ENCODE data around the gene NTRK2.

DNA sequence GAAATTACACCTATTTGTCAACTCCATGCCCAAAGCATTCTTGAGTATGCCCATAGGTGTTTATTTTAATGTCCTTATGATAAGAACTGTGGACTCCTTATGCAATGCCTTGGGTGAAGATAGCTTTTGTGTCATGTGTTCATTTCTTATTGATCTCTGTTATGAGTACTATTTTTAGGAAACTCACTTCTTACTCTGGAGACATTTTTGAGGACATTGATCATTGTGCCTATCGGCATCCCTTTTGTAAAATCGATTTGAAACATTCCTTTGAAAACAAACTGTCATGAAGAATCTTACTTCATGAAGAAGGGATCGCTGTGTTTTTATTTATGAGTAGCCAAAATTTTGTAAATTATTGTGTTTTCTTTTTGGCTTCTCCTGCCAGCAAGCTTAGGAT, 257.3 kb downstream of the NTRK2 start:
- no peak for TF ChIP-seq TAF1 (IDR thresholded peaks at IDR 0.05; ENCODE audit: low read depth)
- TF ChIP-seq, protein P1, sequence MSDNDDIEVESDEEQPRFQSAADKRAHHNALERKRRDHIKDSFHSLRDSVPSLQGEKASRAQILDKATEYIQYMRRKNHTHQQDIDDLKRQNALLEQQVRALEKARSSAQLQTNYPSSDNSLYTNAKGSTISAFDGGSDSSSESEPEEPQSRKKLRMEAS (IDR thresholded peaks at IDR 0.05): no peak
- no peak for TF ChIP-seq RAD21 (IDR thresholded peaks at IDR 0.05; ENCODE audit: low read depth)
- no peak for TF ChIP-seq EP300 (IDR thresholded peaks at IDR 0.05; ENCODE audit: borderline replicate concordance)
- TF ChIP-seq, protein P2, sequence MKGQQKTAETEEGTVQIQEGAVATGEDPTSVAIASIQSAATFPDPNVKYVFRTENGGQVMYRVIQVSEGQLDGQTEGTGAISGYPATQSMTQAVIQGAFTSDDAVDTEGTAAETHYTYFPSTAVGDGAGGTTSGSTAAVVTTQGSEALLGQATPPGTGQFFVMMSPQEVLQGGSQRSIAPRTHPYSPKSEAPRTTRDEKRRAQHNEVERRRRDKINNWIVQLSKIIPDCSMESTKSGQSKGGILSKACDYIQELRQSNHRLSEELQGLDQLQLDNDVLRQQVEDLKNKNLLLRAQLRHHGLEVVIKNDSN (IDR thresholded peaks at IDR 0.05): no peak
- no peak for TF ChIP-seq YY1 (IDR thresholded peaks at IDR 0.05; ENCODE audit: low read depth)
- TF ChIP-seq NFIC (IDR thresholded peaks at IDR 0.05): no peak
- no peak for TF ChIP-seq TCF12 (IDR thresholded peaks at IDR 0.05; ENCODE audit: low read depth)
- TF ChIP-seq CEBPB (IDR thresholded peaks at IDR 0.05): no peak
- no peak for TF ChIP-seq TEAD4 (IDR thresholded peaks at IDR 0.05)
- no peak for TF ChIP-seq CREB1 (IDR thresholded peaks at IDR 0.05; ENCODE audit: low read depth)
- no peak for TF ChIP-seq FOXM1 (IDR thresholded peaks at IDR 0.05; ENCODE audit: borderline replicate concordance, low read depth)
- TF ChIP-seq, protein P3, sequence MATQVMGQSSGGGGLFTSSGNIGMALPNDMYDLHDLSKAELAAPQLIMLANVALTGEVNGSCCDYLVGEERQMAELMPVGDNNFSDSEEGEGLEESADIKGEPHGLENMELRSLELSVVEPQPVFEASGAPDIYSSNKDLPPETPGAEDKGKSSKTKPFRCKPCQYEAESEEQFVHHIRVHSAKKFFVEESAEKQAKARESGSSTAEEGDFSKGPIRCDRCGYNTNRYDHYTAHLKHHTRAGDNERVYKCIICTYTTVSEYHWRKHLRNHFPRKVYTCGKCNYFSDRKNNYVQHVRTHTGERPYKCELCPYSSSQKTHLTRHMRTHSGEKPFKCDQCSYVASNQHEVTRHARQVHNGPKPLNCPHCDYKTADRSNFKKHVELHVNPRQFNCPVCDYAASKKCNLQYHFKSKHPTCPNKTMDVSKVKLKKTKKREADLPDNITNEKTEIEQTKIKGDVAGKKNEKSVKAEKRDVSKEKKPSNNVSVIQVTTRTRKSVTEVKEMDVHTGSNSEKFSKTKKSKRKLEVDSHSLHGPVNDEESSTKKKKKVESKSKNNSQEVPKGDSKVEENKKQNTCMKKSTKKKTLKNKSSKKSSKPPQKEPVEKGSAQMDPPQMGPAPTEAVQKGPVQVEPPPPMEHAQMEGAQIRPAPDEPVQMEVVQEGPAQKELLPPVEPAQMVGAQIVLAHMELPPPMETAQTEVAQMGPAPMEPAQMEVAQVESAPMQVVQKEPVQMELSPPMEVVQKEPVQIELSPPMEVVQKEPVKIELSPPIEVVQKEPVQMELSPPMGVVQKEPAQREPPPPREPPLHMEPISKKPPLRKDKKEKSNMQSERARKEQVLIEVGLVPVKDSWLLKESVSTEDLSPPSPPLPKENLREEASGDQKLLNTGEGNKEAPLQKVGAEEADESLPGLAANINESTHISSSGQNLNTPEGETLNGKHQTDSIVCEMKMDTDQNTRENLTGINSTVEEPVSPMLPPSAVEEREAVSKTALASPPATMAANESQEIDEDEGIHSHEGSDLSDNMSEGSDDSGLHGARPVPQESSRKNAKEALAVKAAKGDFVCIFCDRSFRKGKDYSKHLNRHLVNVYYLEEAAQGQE (IDR thresholded peaks at IDR 0.05; ENCODE audit: low read depth): no peak

All from Ishikawa (cell line).